H9 (cell line): ENCODE data around the gene APOBEC4. TPM values are rescaled to one million over a fixed set of nuclear protein-coding genes. Genes with fewer than 3 reads are reported as not detected.

Source experiments
- DNase-seq: peaks from one replicate; pipeline ENCODE4 v3.0.0-alpha.2; 2017
- H2AFZ ChIP-seq: one replicate; pipeline ENCODE4 v1.6.1; 2013; ENCODE audit warnings: mild to moderate bottlenecking, low read length, control low read depth, moderate library complexity
- H2AK5ac ChIP-seq: 2 replicates; pipeline ENCODE4 v1.6.1; 2013; ENCODE audit warnings: low read length, control low read depth, mixed read lengths; ENCODE audit not compliant: insufficient read length
- H2BK120ac ChIP-seq: one replicate; pipeline ENCODE4 v1.6.1; 2013; ENCODE audit warnings: low read depth, mild to moderate bottlenecking, low read length, control low read depth, inconsistent platforms; ENCODE audit not compliant: poor library complexity, severe bottlenecking
- H2BK12ac ChIP-seq: 2 replicates; pipeline ENCODE4 v1.6.1; 2013; ENCODE audit warnings: low read length, control low read depth, mixed read lengths, low read depth; ENCODE audit not compliant: insufficient read length
- H2BK15ac ChIP-seq: 2 replicates; pipeline ENCODE4 v1.6.1; 2013; ENCODE audit warnings: low read depth, low read length, control low read depth
- H2BK20ac ChIP-seq: one replicate; pipeline ENCODE4 v1.6.1; 2013; ENCODE audit warnings: low read depth, mild to moderate bottlenecking, low read length, control low read depth, inconsistent platforms; ENCODE audit not compliant: poor library complexity, severe bottlenecking
- H2BK5ac ChIP-seq: 2 replicates; pipeline ENCODE4 v1.6.1; 2013; ENCODE audit warnings: low read length, control low read depth, mixed read lengths; ENCODE audit not compliant: insufficient read length
- H3K14ac ChIP-seq: 2 replicates; pipeline ENCODE4 v1.6.1; 2013; ENCODE audit warnings: low read length, control low read depth; ENCODE audit not compliant: insufficient read depth
- H3K18ac ChIP-seq: 2 replicates; pipeline ENCODE4 v1.6.1; 2013; ENCODE audit warnings: low read depth, mild to moderate bottlenecking, mixed read lengths, low read length, control low read depth; ENCODE audit not compliant: insufficient read length
- H3K23ac ChIP-seq: 2 replicates; pipeline ENCODE4 v1.6.1; 2013; ENCODE audit warnings: low read length, control low read depth, mixed read lengths, low read depth; ENCODE audit not compliant: insufficient read length
- H3K23me2 ChIP-seq: 2 replicates; pipeline ENCODE4 v1.6.1; 2013; ENCODE audit warnings: low read depth, mild to moderate bottlenecking, mixed read lengths, low read length, control low read depth; ENCODE audit not compliant: insufficient read length, poor library complexity, severe bottlenecking
- H3K27ac ChIP-seq: 2 replicates; pipeline ENCODE4 v1.5.1; 2013; ENCODE audit warnings: low read length, control low read depth, mixed read lengths, low read depth; ENCODE audit not compliant: insufficient read length
- H3K27me3 ChIP-seq: 2 replicates; pipeline ENCODE4 v1.6.1; 2013; ENCODE audit warnings: low read length, control low read depth, inconsistent platforms; ENCODE audit not compliant: insufficient read depth
- H3K4ac ChIP-seq: 2 replicates; pipeline ENCODE4 v1.6.1; 2013; ENCODE audit warnings: low read depth, mild to moderate bottlenecking, control low read depth, inconsistent platforms, low read length, moderate library complexity
- H3K4me1 ChIP-seq: 2 replicates; pipeline ENCODE4 v1.6.1; 2013; ENCODE audit warnings: low read length, control low read depth, inconsistent platforms; ENCODE audit not compliant: insufficient read depth
- H3K4me2 ChIP-seq: 2 replicates; pipeline ENCODE4 v1.6.1; 2013; ENCODE audit warnings: low read length, control low read depth, mixed read lengths; ENCODE audit not compliant: insufficient read length, insufficient read depth
- H3K56ac ChIP-seq: 2 replicates; pipeline ENCODE4 v1.6.1; 2013; ENCODE audit warnings: low read depth, mild to moderate bottlenecking, mixed read lengths, low read length, control low read depth; ENCODE audit not compliant: insufficient read length
- H3K79me1 ChIP-seq: 2 replicates; pipeline ENCODE4 v1.6.1; 2013; ENCODE audit warnings: low read depth, mild to moderate bottlenecking, moderate library complexity, low read length, control low read depth, inconsistent platforms; ENCODE audit not compliant: insufficient read depth, poor library complexity, severe bottlenecking
- H3K79me2 ChIP-seq: 2 replicates; pipeline ENCODE4 v1.6.1; 2013; ENCODE audit warnings: low read length, control low read depth, inconsistent platforms; ENCODE audit not compliant: insufficient read depth
- H3K9ac ChIP-seq: 2 replicates; pipeline ENCODE4 v1.6.1; 2013; ENCODE audit warnings: low read length, control low read depth, mixed read lengths; ENCODE audit not compliant: insufficient read length; ENCODE audit errors: extremely low read depth
- H3K9me3 ChIP-seq: one replicate; pipeline ENCODE4 v1.6.1; 2013; ENCODE audit warnings: low read depth, low read length, inconsistent platforms; ENCODE audit not compliant: control insufficient read depth
- H3T11ph ChIP-seq: one replicate; pipeline ENCODE4 v1.6.1; 2013; ENCODE audit warnings: mild to moderate bottlenecking, low read length, control low read depth, inconsistent platforms
- H4K20me1 ChIP-seq: one replicate; pipeline ENCODE4 v1.6.1; 2013; ENCODE audit not compliant: control insufficient read depth, insufficient read length, insufficient read depth
- H4K5ac ChIP-seq: 2 replicates; pipeline ENCODE4 v1.6.1; 2013; ENCODE audit warnings: low read depth, mild to moderate bottlenecking, mixed read lengths, low read length, control low read depth; ENCODE audit not compliant: insufficient read length
- H4K8ac ChIP-seq: replicated peaks from 2 replicates; pipeline ENCODE4 v1.6.1; 2013; ENCODE audit warnings: low read length, control low read depth, mixed read lengths, low read depth; ENCODE audit not compliant: insufficient read length
- H4K91ac ChIP-seq: 2 replicates; pipeline ENCODE4 v1.6.1; 2013; ENCODE audit warnings: low read depth, mild to moderate bottlenecking, moderate library complexity, mixed read lengths, low read length, control low read depth; ENCODE audit not compliant: insufficient read length
- H3K27ac Mint-ChIP-seq, 3 experiments: 2 replicates in 2 of 3; 3 replicates in 1 of 3; pipeline ENCODE4 v1.8.0; 2020 to 2021; ENCODE audit warnings: mixed read lengths in 3 of 3, mild to moderate bottlenecking in 1 of 3, moderate library complexity in 1 of 3
- H3K27me3 Mint-ChIP-seq: 2 replicates; pipeline ENCODE4 v1.8.0; 2021; ENCODE audit warnings: low read depth, mild to moderate bottlenecking, moderate library complexity, mixed read lengths
- H3K36me3 Mint-ChIP-seq, 3 experiments: 2 replicates in 2 of 3; 3 replicates in 1 of 3; pipeline ENCODE4 v1.8.0; 2020 to 2021; ENCODE audit warnings: low read depth in 3 of 3, mixed read lengths in 3 of 3; ENCODE audit not compliant: insufficient read depth in 1 of 3
- H3K4me1 Mint-ChIP-seq, 2 experiments: 2 replicates each; pipeline ENCODE4 v1.8.0; 2020; ENCODE audit warnings: mixed read lengths in 2 of 2
- H3K4me3 Mint-ChIP-seq, 2 experiments: 2 replicates in 1 of 2; 3 replicates in 1 of 2; pipeline ENCODE4 v1.8.0; 2020 to 2021; ENCODE audit warnings: mild to moderate bottlenecking in 2 of 2, mixed read lengths in 2 of 2, moderate library complexity in 1 of 2
- H3K9me3 Mint-ChIP-seq, 2 experiments: 2 replicates in 1 of 2; 3 replicates in 1 of 2; pipeline ENCODE4 v1.8.0; 2020; ENCODE audit warnings: mild to moderate bottlenecking in 2 of 2, mixed read lengths in 2 of 2, moderate library complexity in 1 of 2
- WGBS: extraction: QIAGEN DNeasy Blood & Tissue Kit; methylation state at CpG from one replicate; pipeline ENCODE4 v1.1.7; 2013; ENCODE audit warnings: missing lambda C conversion rate, low lambda C conversion rate, mixed read lengths; ENCODE audit not compliant: insufficient read length; ENCODE audit errors: extremely low coverage; 5-methylcytosine and 5-hydroxymethylcytosine counted together
- total RNA-seq: library from RNA; stranded (reverse); gene quantifications from 2 replicates; pipeline ENCODE4 v1.2.1, GENCODE V29; 2021
- TF ChIP-seq, protein P1 (sequence below): fragments of 200-600 bp; sonication (generic); conservative IDR thresholded peaks from 3 replicates; pipeline ENCODE4 v1.8.0; 2021; ENCODE audit warnings: antibody characterized with exemption, mild to moderate bottlenecking

APOBEC4 gene
- total RNA-seq, 1 experiment from 2014 or later = not detected

DNA sequence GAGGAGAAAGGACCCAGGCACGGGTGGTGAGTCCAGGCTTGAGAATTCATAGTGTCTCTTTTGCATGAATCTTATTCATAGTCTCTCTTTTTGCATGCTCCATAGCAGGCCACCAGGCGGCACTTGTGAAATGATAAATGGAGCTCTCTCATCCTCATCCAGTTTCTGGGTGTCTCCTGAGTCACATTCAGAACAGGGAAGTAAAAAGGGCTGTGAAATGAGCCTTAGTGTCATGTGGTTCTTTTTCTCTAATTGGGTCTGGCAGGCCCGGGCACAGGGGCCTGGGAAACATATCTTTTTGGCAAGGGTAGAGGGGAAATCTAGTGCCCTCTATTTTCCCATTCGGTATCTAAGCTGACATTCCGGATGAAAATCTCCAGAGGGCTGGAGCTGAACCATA, 43.8 kb downstream of the APOBEC4 start:
- no peak overlapping the region for H3K4me2 ChIP-seq

More for the DNA sequence above, 43.8 kb downstream of the APOBEC4 start:
- no peak overlapping the region for H2BK120ac ChIP-seq
- H3K23me2 ChIP-seq = no peaks in the 10 kb centered on the region
- Mint-ChIP-seq H3K27ac (no peak overlapping the region; a peak in 1 of 7 replicates), H3K4me3 (no peak overlapping the region), H3K9me3 (no peaks in the 10 kb centered on the region; a peak in 1 of 5 replicates), H3K27me3 (no peaks in the 10 kb centered on the region; the same call in none of the 2 replicates), H3K36me3 (0 out of 7 replicates have a peak, but pooled peaks cover 0 to 3% (median 0%) of the 10 kb centered on the region in 3 experiments), H3K4me1 (peaks cover 2 to 4% of the 10 kb centered on the region in 2 experiments; a peak in 2 of 4 replicates)
- no peak for DNase-seq
- H4K91ac ChIP-seq = no peak overlapping the region
- no peaks in the 10 kb centered on the region for H3K79me1 ChIP-seq
- no peak overlapping the region for H2BK5ac ChIP-seq
- H3K4me1 ChIP-seq = no peaks in the 10 kb centered on the region
- no peak overlapping the region for H3K27ac ChIP-seq
- no peak overlapping the region for H2BK12ac ChIP-seq
- no peak overlapping the region for H4K5ac ChIP-seq
- H2BK15ac ChIP-seq = no peak overlapping the region
- TF ChIP-seq, protein P1, sequence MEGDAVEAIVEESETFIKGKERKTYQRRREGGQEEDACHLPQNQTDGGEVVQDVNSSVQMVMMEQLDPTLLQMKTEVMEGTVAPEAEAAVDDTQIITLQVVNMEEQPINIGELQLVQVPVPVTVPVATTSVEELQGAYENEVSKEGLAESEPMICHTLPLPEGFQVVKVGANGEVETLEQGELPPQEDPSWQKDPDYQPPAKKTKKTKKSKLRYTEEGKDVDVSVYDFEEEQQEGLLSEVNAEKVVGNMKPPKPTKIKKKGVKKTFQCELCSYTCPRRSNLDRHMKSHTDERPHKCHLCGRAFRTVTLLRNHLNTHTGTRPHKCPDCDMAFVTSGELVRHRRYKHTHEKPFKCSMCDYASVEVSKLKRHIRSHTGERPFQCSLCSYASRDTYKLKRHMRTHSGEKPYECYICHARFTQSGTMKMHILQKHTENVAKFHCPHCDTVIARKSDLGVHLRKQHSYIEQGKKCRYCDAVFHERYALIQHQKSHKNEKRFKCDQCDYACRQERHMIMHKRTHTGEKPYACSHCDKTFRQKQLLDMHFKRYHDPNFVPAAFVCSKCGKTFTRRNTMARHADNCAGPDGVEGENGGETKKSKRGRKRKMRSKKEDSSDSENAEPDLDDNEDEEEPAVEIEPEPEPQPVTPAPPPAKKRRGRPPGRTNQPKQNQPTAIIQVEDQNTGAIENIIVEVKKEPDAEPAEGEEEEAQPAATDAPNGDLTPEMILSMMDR = peak; percentile 43; the same call in 2 of the 3 replicates
- no peak overlapping the region for H3K9ac ChIP-seq
- no peaks in the 10 kb centered on the region; the same call in 1 of the 2 replicates for H3K27me3 ChIP-seq
- no peak overlapping the region for H3T11ph ChIP-seq
- H4K8ac ChIP-seq = no peak overlapping the region
- H2AK5ac ChIP-seq = no peak overlapping the region
- H3K56ac ChIP-seq = no peak overlapping the region
- H2BK20ac ChIP-seq = no peak overlapping the region
- no peak overlapping the region for H3K18ac ChIP-seq
- no peak overlapping the region for H3K4ac ChIP-seq
- no peak overlapping the region for H2AFZ ChIP-seq
- H3K9me3 ChIP-seq = no peaks in the 10 kb centered on the region
- no peaks in the 10 kb centered on the region for H3K79me2 ChIP-seq
- WGBS = no CpG with 5 or more reads among the region's 5 CpGs
- no peak overlapping the region for H3K14ac ChIP-seq
- no peak overlapping the region for H3K23ac ChIP-seq
- H4K20me1 ChIP-seq = no peaks in the 10 kb centered on the region
